Measurements from ENCODE around the gene MRAP2. TPM values are rescaled to one million over a fixed set of nuclear protein-coding genes. Genes with fewer than 3 reads are reported as not detected.
"Not testable (repeated sequence)": the region's sequence is repeated elsewhere in the genome, so short reads cannot be mapped to it uniquely, and the experiment has no call there.

MRAP2 gene
- total RNA-seq, 3 donors from 2014 or later = 2.4 to 9.0 (median 6.3) TPM

GRCh38 chr6:84082689-84083265 lies 49.2 kb downstream of the MRAP2 start:
- intact Hi-C loops (cut with DNase I, micrococcal nuclease) = no loop called here
- DNase-seq = no peak
- no peak for ATAC-seq
- Histone ChIP-seq H3K9me3 (no peaks in the 10 kb centered on the region), H3K4me1 (ENCODE audit: low read depth) (no peaks in the 10 kb centered on the region), H3K4me3 (no peak overlapping the region), H3K36me3 (ENCODE audit: low read depth) (no peaks in the 10 kb centered on the region)
- TF ChIP-seq CTCF (IDR thresholded peaks at IDR 0.05) = no peak

GRCh38 chr6:84084705-84085104 lies 51.1 kb downstream of the MRAP2 start:
- H3K36me3 ChIP-seq (ENCODE audit: low read depth); DNase-seq; H3K4me3 ChIP-seq; H3K4me1 ChIP-seq (ENCODE audit: low read depth); H3K9me3 ChIP-seq; intact Hi-C loops (cut with DNase I, micrococcal nuclease); ATAC-seq: not testable (repeated sequence)

- Histone ChIP-seq H3K4me1 (ENCODE audit: low read depth) (no peaks in the 10 kb centered on the region), H3K4me3 (no peak overlapping the region), H3K36me3 (ENCODE audit: low read depth) (no peaks in the 10 kb centered on the region), H3K9me3 (no peaks in the 10 kb centered on the region)
- DNase-seq = no peak
- no peak for ATAC-seq
- TF ChIP-seq CTCF (IDR thresholded peaks at IDR 0.05) = no peak
- intact Hi-C loops (cut with DNase I, micrococcal nuclease) = no loop called here
Measured at GRCh38 chr6:84086056-84086455, 52.5 kb downstream of the MRAP2 start.

- peak; percentile 15 for ATAC-seq
- no peak for DNase-seq
Measured at GRCh38 chr6:84086545-84087429, 53.2 kb downstream of the MRAP2 start.

GRCh38 chr6:84089081-84089480 lies 55.5 kb downstream of the MRAP2 start:
- no peak for TF ChIP-seq CTCF (IDR thresholded peaks at IDR 0.05)
- no peaks in the 10 kb centered on the region for H3K36me3 ChIP-seq (ENCODE audit: low read depth)
- DNase-seq = no peak
- H3K9me3 ChIP-seq = no peaks in the 10 kb centered on the region
- intact Hi-C loops (cut with DNase I, micrococcal nuclease) = no loop called here
- no peak overlapping the region for H3K4me3 ChIP-seq
- no peaks in the 10 kb centered on the region for H3K4me1 ChIP-seq (ENCODE audit: low read depth)
- ATAC-seq = no peak

More at GRCh38 chr6:84086545-84087429, 53.2 kb downstream of the MRAP2 start:
- H3K9me3 ChIP-seq = no peaks in the 10 kb centered on the region
- no peak overlapping the region for H3K4me3 ChIP-seq
- no peaks in the 10 kb centered on the region for H3K4me1 ChIP-seq (ENCODE audit: low read depth)
- TF ChIP-seq CTCF (IDR thresholded peaks at IDR 0.05) = no peak
- intact Hi-C loops (cut with DNase I, micrococcal nuclease) = no loop called here
- H3K36me3 ChIP-seq (ENCODE audit: low read depth) = no peaks in the 10 kb centered on the region

- no peak for TF ChIP-seq CTCF (IDR thresholded peaks at IDR 0.05)
- ATAC-seq (no peak), DNase-seq (no peak)
- Histone ChIP-seq H3K4me1 (ENCODE audit: low read depth) (no peaks in the 10 kb centered on the region), H3K9me3 (no peaks in the 10 kb centered on the region), H3K36me3 (ENCODE audit: low read depth) (no peaks in the 10 kb centered on the region), H3K4me3 (no peak overlapping the region)
- intact Hi-C loops (cut with DNase I, micrococcal nuclease) = no loop called here
Measured at GRCh38 chr6:84089552-84089951, 56.0 kb downstream of the MRAP2 start.
